KMS-11 (cell line): ENCODE data around the gene TREX2.

Source experiments
- H2AFZ ChIP-seq: fragments of 200-600 bp; sonication (generic); 2 replicates; pipeline ENCODE4 v1.6.1; 2016; ENCODE audit warnings: antibody characterized with exemption, mixed run types, low read depth
- H3K27ac ChIP-seq: fragments of 200-600 bp; sonication (generic); 2 replicates; pipeline ENCODE4 v1.6.1; 2016; ENCODE audit warnings: mild to moderate bottlenecking, mixed run types
- H3K27me3 ChIP-seq: fragments of 200-600 bp; sonication (generic); 2 replicates; pipeline ENCODE4 v1.6.1; 2017; ENCODE audit warnings: mild to moderate bottlenecking, low read depth, mixed run types, moderate library complexity; ENCODE audit not compliant: insufficient read depth
- H3K36me3 ChIP-seq: fragments of 200-600 bp; sonication (generic); 2 replicates; pipeline ENCODE4 v1.6.1; 2017; ENCODE audit warnings: mild to moderate bottlenecking, mixed run types; ENCODE audit not compliant: insufficient read depth
- H3K4me1 ChIP-seq: fragments of 200-600 bp; sonication (generic); 2 replicates; pipeline ENCODE4 v1.6.1; 2016; ENCODE audit warnings: mild to moderate bottlenecking, low read depth, mixed run types; ENCODE audit not compliant: poor library complexity, severe bottlenecking
- H3K4me2 ChIP-seq: fragments of 200-600 bp; sonication (generic); 2 replicates; pipeline ENCODE4 v1.7.0; 2016; ENCODE audit warnings: mild to moderate bottlenecking, mixed run types
- H3K4me3 ChIP-seq: fragments of 200-600 bp; sonication (generic); IDR thresholded peaks from 2 replicates; pipeline ENCODE4 v1.6.1; 2017; ENCODE audit warnings: low read depth, low read length, mixed read lengths; ENCODE audit not compliant: insufficient read depth
- H3K79me2 ChIP-seq: fragments of 200-600 bp; sonication (generic); 2 replicates; pipeline ENCODE4 v1.6.1; 2016; ENCODE audit warnings: low read depth, mixed run types; ENCODE audit not compliant: insufficient read depth
- H3K9ac ChIP-seq: fragments of 200-600 bp; sonication (generic); 2 replicates; pipeline ENCODE4 v1.6.1; 2016; ENCODE audit warnings: mild to moderate bottlenecking, mixed run types
- H4K20me1 ChIP-seq: fragments of 200-600 bp; sonication (generic); 2 replicates; pipeline ENCODE4 v1.6.1; 2016; ENCODE audit warnings: mild to moderate bottlenecking, mixed run types; ENCODE audit not compliant: insufficient read depth
- CTCF ChIP-seq: fragments of 200-600 bp; sonication (generic); conservative IDR thresholded peaks from 2 replicates; pipeline ENCODE4 v1.6.1; 2017; ENCODE audit warnings: low read depth, mild to moderate bottlenecking, antibody characterized with exemption, low read length, moderate library complexity, mixed read lengths

The TREX2 gene

GRCh38 chrX:153485396-153486080, 39.7 kb upstream of the TREX2 start:
- no peaks in the 10 kb centered on the region for H3K79me2 ChIP-seq
- H3K27me3 ChIP-seq, result peaks cover 17% of the 10 kb centered on the region; the same call in 1 of the 2 replicates
- TF ChIP-seq CTCF, result no peak
- no peak overlapping the region for H3K27ac ChIP-seq
- no peak overlapping the region for H3K4me2 ChIP-seq
- H2AFZ ChIP-seq, result no peak overlapping the region
- H3K36me3 ChIP-seq, result no peaks in the 10 kb centered on the region
- no peaks in the 10 kb centered on the region for H3K4me1 ChIP-seq
- H3K4me3 ChIP-seq, result no peak overlapping the region
- no peak overlapping the region for H3K9ac ChIP-seq
- H4K20me1 ChIP-seq, result no peaks in the 10 kb centered on the region

GRCh38 chrX:153482376-153483015, 36.6 kb upstream of the TREX2 start:
- no peak for TF ChIP-seq CTCF
- no peaks in the 10 kb centered on the region for H3K36me3 ChIP-seq
- no peaks in the 10 kb centered on the region for H3K4me1 ChIP-seq
- no peaks in the 10 kb centered on the region for H3K79me2 ChIP-seq
- H3K27ac ChIP-seq, result no peak overlapping the region
- H4K20me1 ChIP-seq, result no peaks in the 10 kb centered on the region
- H3K27me3 ChIP-seq, result peaks cover 16% of the 10 kb centered on the region; the same call in 1 of the 2 replicates
- no peak overlapping the region for H3K9ac ChIP-seq
- H3K4me3 ChIP-seq, result no peak overlapping the region
- no peak overlapping the region for H2AFZ ChIP-seq
- H3K4me2 ChIP-seq, result no peak overlapping the region

DNA sequence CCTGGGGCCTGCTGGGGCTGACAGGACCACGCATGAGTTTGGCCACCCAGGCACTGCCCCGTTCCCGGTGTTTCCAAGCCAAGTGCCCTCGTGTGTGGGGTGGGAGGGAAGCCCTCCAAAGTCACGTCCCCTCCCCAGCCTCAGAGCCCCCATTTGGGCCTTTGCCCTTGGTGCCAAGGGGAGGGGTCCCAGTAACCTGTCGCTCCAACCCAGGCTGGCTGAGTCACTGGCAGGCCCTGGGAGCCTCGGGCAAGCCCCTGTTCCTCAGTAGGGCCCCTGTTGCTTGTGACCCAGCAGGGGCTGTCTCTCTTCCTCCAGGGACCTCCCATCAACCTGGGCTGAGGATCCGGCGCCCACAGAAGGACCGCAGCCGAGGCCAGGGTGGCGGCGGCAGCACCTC, 35.2 kb upstream of the TREX2 start:
- H3K79me2 ChIP-seq, result no peaks in the 10 kb centered on the region
- no peak overlapping the region for H3K4me3 ChIP-seq
- no peak overlapping the region for H2AFZ ChIP-seq
- no peak for TF ChIP-seq CTCF
- peaks cover 20% of the 10 kb centered on the region; the same call in 1 of the 2 replicates for H3K27me3 ChIP-seq
- H3K27ac ChIP-seq, result no peak overlapping the region
- H4K20me1 ChIP-seq, result no peaks in the 10 kb centered on the region
- H3K9ac ChIP-seq, result no peak overlapping the region
- H3K36me3 ChIP-seq, result no peaks in the 10 kb centered on the region
- no peak overlapping the region for H3K4me2 ChIP-seq
- no peaks in the 10 kb centered on the region for H3K4me1 ChIP-seq

DNA sequence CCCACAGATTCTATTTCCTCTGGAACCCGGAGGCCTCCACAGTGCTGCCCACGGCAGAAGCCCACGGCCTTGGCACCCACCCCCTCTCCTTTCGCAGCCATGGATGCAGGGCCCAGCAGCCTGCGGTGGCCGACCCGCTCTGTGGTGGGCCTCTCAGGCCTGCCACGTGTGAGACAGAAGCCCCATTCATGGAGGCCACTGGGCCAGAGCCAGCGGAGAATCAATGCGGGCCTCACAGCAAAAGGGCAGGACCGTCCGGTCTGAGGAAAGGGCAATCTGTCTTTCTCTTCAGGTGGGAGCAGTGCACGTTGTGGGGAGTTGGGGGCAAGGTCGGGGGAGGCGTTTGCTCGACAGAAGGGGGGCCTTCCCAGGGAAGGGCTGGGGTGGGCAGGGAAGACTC, 32.9 kb upstream of the TREX2 start:
- Histone ChIP-seq H3K27me3 (peaks cover 15% of the 10 kb centered on the region; the same call in 1 of the 2 replicates), H3K36me3 (no peaks in the 10 kb centered on the region), H3K4me1 (no peaks in the 10 kb centered on the region), H3K4me2 (no peak overlapping the region), H3K27ac (no peak overlapping the region), H3K79me2 (no peaks in the 10 kb centered on the region), H4K20me1 (no peaks in the 10 kb centered on the region), H3K4me3 (no peak overlapping the region), H3K9ac (no peak overlapping the region), H2AFZ (no peak overlapping the region)
- TF ChIP-seq CTCF, result no peak
